B cell (primary cell): ENCODE measurements around the gene CIAO2A. TPM values are rescaled to one million over a fixed set of nuclear protein-coding genes. Genes with fewer than 3 reads are reported as not detected.

Experiments used
- ATAC-seq: fragments of 200-7000 bp; cut with Tn5 transposase; one replicate; pipeline ENCODE4 v1.10.0; 2021; ENCODE audit warnings: low read depth, mild to moderate bottlenecking, moderate number of reproducible peaks, moderate library complexity
- CTCF ChIA-PET: fragments of 350-600 bp; sonication (Branson Sonifier 250); formaldehyde crosslinking; loops from one replicate; lab custom pipeline; 2021; ENCODE audit warnings: antibody characterized with exemption, inconsistent platforms; lab: Charles Lee
- POLR2A ChIA-PET: fragments of 350-600 bp; sonication (Branson Sonifier 250); formaldehyde crosslinking; loops from one replicate; lab custom pipeline; 2021; ENCODE audit warnings: antibody characterized with exemption; lab: Charles Lee
- DNase-seq: peaks from one replicate; pipeline ENCODE4 v3.0.0; 2013
- H2AFZ ChIP-seq: 2 replicates; pipeline ENCODE4 v1.6.1; 2012; ENCODE audit warnings: mild to moderate bottlenecking, low read depth, low read length; ENCODE audit not compliant: insufficient read depth, poor library complexity, severe bottlenecking
- H3K27ac ChIP-seq, 2 donors: 1 replicate in 1 of 2; 2 replicates in 1 of 2; pipeline ENCODE4 v1.5.1; 2012 to 2013; ENCODE audit warnings: low read length in 2 of 2, mild to moderate bottlenecking in 2 of 2, moderate library complexity in 1 of 2
- H3K27me3 ChIP-seq, 4 experiments: fragments of 200-600 bp in 1 of 4; sonication (generic) in 1 of 4; replicated peaks in 1 of 4; 1 replicate in 2 of 4; 2 replicates in 2 of 4; pipeline versions ENCODE4 v1.6.1 to v1.7.0; 2013 to 2016; ENCODE audit warnings: low read length in 3 of 4, mild to moderate bottlenecking in 2 of 4, mixed read lengths in 1 of 4, moderate library complexity in 1 of 4; ENCODE audit not compliant: insufficient read depth in 4 of 4, control insufficient read depth in 3 of 4; ENCODE audit errors: control extremely low read depth in 1 of 4
- H3K36me3 ChIP-seq, 2 experiments: replicated peaks in 1 of 2; 1 replicate in 1 of 2; 2 replicates in 1 of 2; pipeline versions ENCODE4 v1.6.1 to v1.7.1; 2013; ENCODE audit warnings: low read length in 1 of 2; ENCODE audit not compliant: insufficient read depth in 2 of 2, control insufficient read depth in 1 of 2; ENCODE audit errors: control extremely low read depth in 1 of 2, extremely low read depth in 1 of 2
- H3K4me1 ChIP-seq, 2 donors: fragments of 200-600 bp in 1 of 2; sonication (generic) in 1 of 2; 1 replicate in 1 of 2; 2 replicates in 1 of 2; pipeline versions ENCODE4 v1.5.1 to v1.6.1; 2013 to 2017; ENCODE audit warnings: low read length in 2 of 2; ENCODE audit not compliant: control insufficient read depth in 2 of 2, insufficient read depth in 2 of 2
- H3K4me2 ChIP-seq: replicated peaks from 2 replicates; pipeline ENCODE3; 2012; ENCODE audit warnings: mild to moderate bottlenecking, low read depth, low read length; ENCODE audit not compliant: poor library complexity, severe bottlenecking
- H3K4me3 ChIP-seq, 5 experiments: fragments of 200-600 bp in 1 of 5; sonication (generic) in 1 of 5; 1 replicate in 3 of 5; 2 replicates in 2 of 5; pipeline versions ENCODE4 v1.5.1 to v1.7.0; 2011 to 2016; ENCODE audit warnings: low read length in 4 of 5, mild to moderate bottlenecking in 4 of 5, low read depth in 2 of 5, control low read depth in 1 of 5, moderate library complexity in 1 of 5; ENCODE audit not compliant: insufficient read depth in 1 of 5; ENCODE audit errors: control extremely low read depth in 1 of 5, extremely low read depth in 1 of 5
- H3K79me2 ChIP-seq: fragments of 200-600 bp; sonication (generic); one replicate; pipeline ENCODE4 v1.6.0; 2016; ENCODE audit warnings: low read length; ENCODE audit not compliant: control insufficient read depth, insufficient read depth
- H3K9ac ChIP-seq: fragments of 200-600 bp; sonication (generic); 2 replicates; pipeline ENCODE4 v1.6.1; 2017; ENCODE audit warnings: mild to moderate bottlenecking, low read length, moderate library complexity
- H3K9me3 ChIP-seq, 3 donors: one replicate each; pipeline versions ENCODE4 v1.6.1 to v1.7.1; 2013; ENCODE audit warnings: low read length in 2 of 3; ENCODE audit not compliant: control insufficient read depth in 2 of 3, insufficient read depth in 1 of 3; ENCODE audit errors: control extremely low read depth in 1 of 3
- H4K20me1 ChIP-seq: 2 replicates; pipeline ENCODE4 v1.6.0; 2012; ENCODE audit warnings: mild to moderate bottlenecking, low read length; ENCODE audit not compliant: insufficient read depth, control insufficient read depth, poor library complexity, severe bottlenecking
- H3K27ac Mint-ChIP-seq: one replicate; pipeline ENCODE4 v1.8.0; 2021; ENCODE audit warnings: mixed read lengths
- H3K27me3 Mint-ChIP-seq: one replicate; pipeline ENCODE4 v1.8.0; 2021; ENCODE audit warnings: mixed read lengths
- H3K4me1 Mint-ChIP-seq: one replicate; pipeline ENCODE4 v1.8.0; 2021; ENCODE audit warnings: mixed read lengths
- H3K4me3 Mint-ChIP-seq: one replicate; pipeline ENCODE4 v1.8.0; 2021; ENCODE audit warnings: mixed read lengths
- H3K9me3 Mint-ChIP-seq: one replicate; pipeline ENCODE4 v1.8.0; 2022; ENCODE audit warnings: mixed read lengths; ENCODE audit not compliant: insufficient read depth
- EZH2 ChIP-seq: IDR thresholded peaks from 2 replicates; pipeline ENCODE4 v1.6.1; 2012; ENCODE audit warnings: borderline replicate concordance, low read depth, mild to moderate bottlenecking, moderate library complexity, low read length; ENCODE audit not compliant: insufficient read depth, poor library complexity, severe bottlenecking
- WGBS: methylation state at CpG from one replicate; pipeline ENCODE4 v1.1.5; 2013; ENCODE audit warnings: missing lambda C conversion rate; ENCODE audit not compliant: insufficient coverage; 5-methylcytosine and 5-hydroxymethylcytosine counted together
- intact Hi-C: fragments of 100-400 bp; cut with micrococcal nuclease; formaldehyde crosslinking; loops from one replicate; pipeline ENCODE4 v1.10.0; 2022
- polyA plus RNA-seq: library from polyadenylated mRNA; depleted of rRNA; stranded (reverse); fragments of >200 nt; gene quantifications from 2 replicates; pipeline ENCODE4 v1.2.3, GENCODE V29; 2012
- total RNA-seq, 2 donors: library from RNA; stranded (reverse); fragments of 120-200 nt in 1 of 2; gene quantifications; 1 replicate in 1 of 2; 2 replicates in 1 of 2; pipeline versions ENCODE4 v1.2.3 to v1.2.4, GENCODE V29; 2013 to 2022
- TF ChIP-seq, protein P1 (sequence below): fragments of 200-600 bp; IDR thresholded peaks from one replicate; pipeline ENCODE4 v1.8.0; 2022; ENCODE audit warnings: antibody characterized with exemption, mild to moderate bottlenecking

The CIAO2A gene
- total and polyA plus RNA-seq, 2 donors (not counting 1 experiment from before 2014, with no cell fraction given) = 68.2 to 71.5 TPM

DNA sequence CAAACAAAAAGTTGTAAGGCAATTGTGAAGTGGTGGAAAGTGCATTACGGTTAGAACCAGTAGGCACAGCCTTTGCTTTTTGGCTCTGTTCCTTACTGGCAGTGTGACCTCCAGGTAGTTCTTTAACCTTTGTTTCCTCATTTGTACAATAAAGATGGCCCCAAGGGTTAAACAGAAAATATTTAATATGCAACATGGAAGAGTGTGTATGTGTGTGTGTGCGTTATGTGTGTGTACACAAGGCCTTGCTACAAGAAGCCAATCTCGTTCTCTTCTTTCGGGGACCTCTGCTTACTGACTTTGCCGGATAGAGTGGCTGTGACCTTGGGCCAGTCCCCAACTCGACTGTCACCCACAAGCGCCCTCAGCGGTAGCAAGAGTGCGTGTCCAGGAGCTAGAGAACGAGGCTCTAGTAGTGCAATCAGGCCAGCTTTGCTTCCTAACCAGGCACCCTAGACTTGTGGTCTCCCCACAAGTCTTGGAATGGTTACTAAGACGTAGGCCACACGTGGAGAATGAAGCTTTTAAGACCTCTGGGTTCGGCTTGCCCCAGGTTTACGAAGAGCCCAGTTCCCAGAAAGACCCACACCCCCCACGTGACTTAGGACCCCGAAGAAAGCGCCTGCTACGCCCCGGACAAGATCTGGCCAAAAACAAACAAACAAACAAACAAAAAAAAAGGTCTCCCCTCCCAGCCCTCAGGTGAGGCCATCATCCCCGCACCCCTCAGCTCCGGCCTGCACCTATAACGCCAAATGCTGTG lies 593 bp downstream of the CIAO2A start:
- Histone ChIP-seq H3K9me3 (no peaks in the 10 kb centered on the region), H4K20me1 (peaks cover 19% of the 10 kb centered on the region), H2AFZ (peak overlapping the region; percentile 82), H3K4me2 (peak overlapping the region; percentile 93), H3K9ac (peak overlapping the region; percentile 83), H3K27ac (peak overlapping the region; percentile 90 to 95), H3K4me1 (peaks cover 82 to 85% of the 10 kb centered on the region in 2 donors), H3K27me3 (no peaks in the 10 kb centered on the region), H3K36me3 (peaks cover 2 to 5% of the 10 kb centered on the region in 2 experiments), H3K4me3 (peak overlapping the region; percentile 76 to 94 (median 84)), H3K79me2 (peaks cover 85% of the 10 kb centered on the region)
- ChIA-PET CTCF (interaction anchor here (0.9 to 4.6 kb wide), 13 partner anchors 17 to 626 kb away, joined by 3 to 33 read pairs (median 4); partner anchors contain the start of genes DAPK2 and PPIB), POLR2A (interaction anchor here (0.8 to 2.2 kb wide), 10 partner anchors 9 to 801 kb away, joined by 3 to 14 read pairs (median 4); partner anchors contain the start of genes PIF1 and SNX22)
- WGBS = 1% methylated on average over 18 of the region's 22 CpGs
- ATAC-seq (peak; percentile 2), DNase-seq (peak; percentile 67)
- H3K4me1 Mint-ChIP-seq = peaks cover 85% of the 10 kb centered on the region
- H3K9me3 Mint-ChIP-seq = no peaks in the 10 kb centered on the region
- no peak for TF ChIP-seq EZH2
- TF ChIP-seq, protein P1, sequence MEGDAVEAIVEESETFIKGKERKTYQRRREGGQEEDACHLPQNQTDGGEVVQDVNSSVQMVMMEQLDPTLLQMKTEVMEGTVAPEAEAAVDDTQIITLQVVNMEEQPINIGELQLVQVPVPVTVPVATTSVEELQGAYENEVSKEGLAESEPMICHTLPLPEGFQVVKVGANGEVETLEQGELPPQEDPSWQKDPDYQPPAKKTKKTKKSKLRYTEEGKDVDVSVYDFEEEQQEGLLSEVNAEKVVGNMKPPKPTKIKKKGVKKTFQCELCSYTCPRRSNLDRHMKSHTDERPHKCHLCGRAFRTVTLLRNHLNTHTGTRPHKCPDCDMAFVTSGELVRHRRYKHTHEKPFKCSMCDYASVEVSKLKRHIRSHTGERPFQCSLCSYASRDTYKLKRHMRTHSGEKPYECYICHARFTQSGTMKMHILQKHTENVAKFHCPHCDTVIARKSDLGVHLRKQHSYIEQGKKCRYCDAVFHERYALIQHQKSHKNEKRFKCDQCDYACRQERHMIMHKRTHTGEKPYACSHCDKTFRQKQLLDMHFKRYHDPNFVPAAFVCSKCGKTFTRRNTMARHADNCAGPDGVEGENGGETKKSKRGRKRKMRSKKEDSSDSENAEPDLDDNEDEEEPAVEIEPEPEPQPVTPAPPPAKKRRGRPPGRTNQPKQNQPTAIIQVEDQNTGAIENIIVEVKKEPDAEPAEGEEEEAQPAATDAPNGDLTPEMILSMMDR = no peak
- intact Hi-C loops = loop anchor here (1.0 to 10.0 kb wide), 9 partner anchors 18 to 904 kb away; partner anchors contain the start of genes APH1B, PPIB, RAB8B and USP3
- H3K4me3 Mint-ChIP-seq = peak overlapping the region; percentile 97
- H3K27me3 Mint-ChIP-seq = no peaks in the 10 kb centered on the region
- H3K27ac Mint-ChIP-seq = peak overlapping the region; percentile 98
